GM18870 (cell line): ENCODE data around the gene RIMBP2.
"Not testable (repeated sequence)": the region's sequence is repeated elsewhere in the genome, so short reads cannot be mapped to it uniquely, and the experiment has no call there.

Source experiments
- ATAC-seq: cut with Tn5 transposase; IDR thresholded peaks from one replicate; pipeline ENCODE4 v1.9.1; 2021; ENCODE audit warnings: moderate library complexity; ENCODE audit not compliant: unreplicated experiment

The RIMBP2 gene

DNA sequence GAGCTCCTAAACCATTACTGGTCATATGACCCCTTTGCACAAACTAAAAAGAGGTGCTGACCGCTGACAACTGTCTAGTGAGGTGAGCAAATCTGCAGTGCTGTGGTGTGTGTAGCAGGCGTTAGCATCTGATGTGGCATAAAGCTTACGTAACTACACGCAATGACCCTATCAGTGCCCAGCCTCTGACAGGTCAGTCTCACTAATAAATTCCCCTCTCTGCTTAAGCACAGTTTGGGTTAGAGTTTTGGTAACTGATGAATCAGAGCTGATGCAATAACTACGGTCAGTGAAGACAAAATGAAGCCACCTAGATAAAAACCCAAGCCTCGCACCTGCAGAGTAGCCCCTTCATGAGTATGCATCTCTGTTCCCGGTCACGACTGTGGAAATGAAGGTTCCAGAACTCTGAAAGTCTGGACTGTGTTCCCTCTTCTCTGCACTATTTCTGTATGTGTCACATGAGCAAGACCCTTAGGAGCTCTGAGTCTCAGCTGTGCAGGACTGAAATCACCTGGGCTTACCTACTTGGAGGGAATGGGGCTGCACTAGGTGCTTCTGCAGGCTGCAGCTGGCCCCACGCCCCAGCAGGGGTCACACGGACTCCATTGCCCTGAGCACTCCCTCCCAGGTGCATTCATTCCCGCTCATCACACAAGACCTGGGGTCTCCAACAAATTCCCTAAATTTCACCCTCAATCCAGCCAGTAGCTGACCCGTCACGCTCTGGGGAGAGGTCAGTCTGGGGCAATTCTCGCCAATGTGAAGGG lies 54.4 kb downstream of the RIMBP2 start:
- ATAC-seq: no peak

GRCh38 chr12:130661059-130661458 lies 55.0 kb downstream of the RIMBP2 start:
- no peak for ATAC-seq

- no peak for ATAC-seq
Observed at GRCh38 chr12:130658145-130658911, 57.8 kb downstream of the RIMBP2 start.

DNA sequence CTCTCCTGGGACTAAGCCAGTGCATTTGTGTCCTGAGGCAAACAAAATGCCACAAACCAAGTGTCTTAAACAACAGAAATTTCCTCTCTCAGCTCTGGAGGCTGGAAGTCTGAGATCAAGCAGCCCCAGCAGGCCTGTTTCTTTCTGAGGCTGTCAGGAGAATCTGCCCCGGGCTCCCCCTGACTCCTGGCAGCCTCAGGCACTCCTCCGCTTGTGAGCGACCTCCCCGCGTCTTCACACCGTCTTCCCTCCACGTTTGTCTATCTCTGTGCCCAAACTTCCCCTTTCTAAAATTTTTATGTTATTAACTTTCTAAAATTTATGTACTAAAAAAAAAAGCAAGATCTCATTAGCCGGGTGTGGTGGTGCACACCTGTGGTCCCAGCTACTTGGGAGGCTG lies 59.7 kb downstream of the RIMBP2 start:
- no peak for ATAC-seq

DNA sequence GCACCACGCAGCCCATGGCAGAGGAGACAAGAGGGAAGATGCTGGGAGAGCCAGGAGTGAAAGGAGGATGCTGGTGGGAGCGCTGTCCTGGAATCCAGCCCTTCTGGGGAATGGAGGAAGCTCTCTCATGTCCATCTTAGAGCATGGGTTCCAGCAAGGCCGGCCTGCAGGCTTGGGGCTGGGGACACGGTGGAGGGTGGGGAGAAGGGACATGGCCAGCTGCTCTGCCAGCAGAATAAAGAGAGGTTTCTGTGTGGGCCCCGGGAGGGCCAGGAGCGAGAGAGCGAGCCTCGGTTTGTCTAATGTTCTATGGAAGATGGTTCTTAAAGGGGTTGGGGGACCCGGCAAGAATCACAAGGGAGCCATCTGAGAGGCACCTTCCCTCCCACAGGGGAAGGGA lies 60.2 kb downstream of the RIMBP2 start:
- no peak for ATAC-seq

GRCh38 chr12:130655010-130655409 lies 61.1 kb downstream of the RIMBP2 start:
- ATAC-seq: no peak

- ATAC-seq: no peak
Observed at GRCh38 chr12:130651188-130651959, 64.7 kb downstream of the RIMBP2 start.

- no peak for ATAC-seq
Observed at GRCh38 chr12:130650131-130650530, 66.0 kb downstream of the RIMBP2 start.

DNA sequence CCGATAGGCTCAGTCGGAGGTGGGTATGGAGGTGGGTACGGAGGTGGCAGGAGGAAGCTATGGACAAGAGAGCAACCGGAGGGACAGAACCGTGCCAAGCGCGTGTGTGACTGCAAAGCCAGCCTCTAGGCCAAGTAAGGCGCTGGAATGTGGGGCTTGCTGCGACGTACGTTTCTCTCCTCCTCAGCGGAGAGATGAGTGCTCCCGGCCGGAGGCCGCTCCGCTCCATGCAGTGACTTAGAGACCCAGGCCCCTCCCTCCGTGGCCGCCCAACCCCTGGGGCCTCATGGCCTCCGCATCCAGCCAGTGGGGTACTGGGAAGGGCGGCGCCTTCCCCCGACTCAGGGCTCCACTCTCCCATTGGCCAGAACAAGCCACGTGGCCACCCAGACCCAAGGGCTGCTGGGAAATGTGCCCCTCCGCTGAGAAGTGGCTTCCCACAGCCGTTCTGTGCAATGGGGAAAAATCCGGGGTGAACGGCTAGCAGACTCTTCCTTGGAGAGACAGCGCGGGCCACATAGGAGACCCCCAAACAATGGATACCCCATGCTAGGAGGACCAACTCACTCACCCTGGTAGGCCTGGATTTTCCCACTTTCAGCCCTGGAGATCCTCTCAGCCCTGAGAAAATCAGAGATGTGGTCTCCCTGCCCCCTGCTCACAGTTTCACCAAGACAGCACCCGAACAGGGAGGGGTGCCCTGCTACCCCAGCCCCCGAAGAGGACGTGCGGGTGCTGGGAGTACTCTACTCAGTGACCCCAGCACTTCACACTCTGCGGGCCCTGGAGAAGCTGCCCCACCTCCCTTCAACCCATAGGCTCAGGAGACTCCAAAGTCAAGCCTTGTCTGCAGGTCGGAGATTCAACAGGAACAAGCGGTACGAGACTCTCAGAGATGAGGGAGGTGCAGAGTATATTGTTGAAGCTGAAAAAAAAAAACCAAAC lies 66.7 kb downstream of the RIMBP2 start:
- ATAC-seq: no peak

- no peak for ATAC-seq
Observed at GRCh38 chr12:130647814-130648213, 68.3 kb downstream of the RIMBP2 start.

DNA sequence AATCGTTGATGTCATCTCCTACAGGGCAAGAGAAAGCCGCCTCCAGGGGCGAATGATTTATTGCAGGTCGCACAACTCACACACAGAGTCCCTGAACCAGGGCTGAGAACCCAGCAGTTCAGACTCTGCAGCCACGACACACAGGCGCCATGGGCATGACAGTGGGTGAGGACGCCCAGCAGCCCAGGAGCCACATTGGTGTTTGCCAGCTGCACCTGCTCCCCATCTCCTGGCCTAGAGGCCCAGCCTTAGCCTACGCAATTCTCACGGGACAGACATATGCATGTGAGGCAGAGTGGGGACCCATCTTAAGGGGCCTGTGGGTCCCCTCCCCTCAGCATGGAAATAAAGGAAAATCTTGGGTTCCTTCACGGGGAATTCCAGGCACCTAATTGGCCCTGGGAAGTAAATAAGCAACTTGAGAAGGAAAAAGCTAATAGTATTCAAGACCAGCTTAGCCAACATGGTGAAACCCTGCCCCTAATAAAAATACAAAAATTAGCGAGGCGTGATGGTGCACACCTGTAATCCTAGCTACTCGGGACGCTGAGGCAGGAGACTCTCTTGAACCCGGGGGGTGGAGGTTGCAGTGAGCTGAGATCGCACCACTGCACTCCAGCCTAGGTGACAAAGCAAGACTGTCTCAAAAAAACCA lies 69.3 kb downstream of the RIMBP2 start:
- ATAC-seq: no peak

GRCh38 chr12:130646191-130646590 lies 69.9 kb downstream of the RIMBP2 start:
- not testable (repeated sequence) for ATAC-seq

GRCh38 chr12:130645751-130646150 lies 70.3 kb downstream of the RIMBP2 start:
- no peak for ATAC-seq

- no peak for ATAC-seq
Observed at GRCh38 chr12:130644566-130644965, 71.5 kb downstream of the RIMBP2 start.

DNA sequence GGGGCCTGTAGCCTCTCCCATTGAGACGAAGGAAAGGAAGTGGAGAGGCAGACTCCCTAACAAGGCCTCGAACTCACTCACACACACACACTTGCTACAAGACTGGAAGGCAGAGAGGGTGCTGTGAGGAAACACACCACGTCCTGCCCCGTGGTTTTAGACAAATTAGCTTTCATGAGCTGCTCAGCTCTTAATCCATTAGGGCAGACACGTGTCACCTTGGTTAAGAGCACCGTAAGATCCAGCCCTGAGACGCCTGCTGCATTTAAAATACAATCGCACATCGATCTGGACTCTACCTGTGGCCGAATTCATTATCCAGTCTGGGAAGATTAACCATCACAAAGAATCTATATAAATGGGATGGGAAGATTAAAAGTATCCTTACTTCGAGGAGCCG lies 72.0 kb downstream of the RIMBP2 start:
- ATAC-seq: no peak

DNA sequence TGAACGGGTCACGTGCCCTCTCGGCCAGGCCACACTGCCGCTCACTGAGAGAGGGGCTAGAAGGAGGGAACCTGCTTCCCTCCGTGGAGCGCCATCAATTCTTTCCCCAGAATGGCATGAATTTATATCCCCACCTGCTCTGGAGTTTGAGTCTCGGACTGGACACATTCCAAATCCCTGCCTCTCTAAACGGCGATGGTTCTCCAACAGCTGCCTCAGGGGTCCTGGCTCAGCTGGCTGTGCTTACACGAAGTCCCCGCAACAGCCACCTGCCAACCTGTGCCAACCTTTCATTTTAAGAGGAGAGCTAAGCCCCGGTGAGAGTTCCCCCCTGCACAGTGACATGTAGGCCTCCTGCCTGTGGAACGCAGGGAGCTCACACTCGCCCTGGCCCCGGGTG lies 73.2 kb downstream of the RIMBP2 start:
- no peak for ATAC-seq

DNA sequence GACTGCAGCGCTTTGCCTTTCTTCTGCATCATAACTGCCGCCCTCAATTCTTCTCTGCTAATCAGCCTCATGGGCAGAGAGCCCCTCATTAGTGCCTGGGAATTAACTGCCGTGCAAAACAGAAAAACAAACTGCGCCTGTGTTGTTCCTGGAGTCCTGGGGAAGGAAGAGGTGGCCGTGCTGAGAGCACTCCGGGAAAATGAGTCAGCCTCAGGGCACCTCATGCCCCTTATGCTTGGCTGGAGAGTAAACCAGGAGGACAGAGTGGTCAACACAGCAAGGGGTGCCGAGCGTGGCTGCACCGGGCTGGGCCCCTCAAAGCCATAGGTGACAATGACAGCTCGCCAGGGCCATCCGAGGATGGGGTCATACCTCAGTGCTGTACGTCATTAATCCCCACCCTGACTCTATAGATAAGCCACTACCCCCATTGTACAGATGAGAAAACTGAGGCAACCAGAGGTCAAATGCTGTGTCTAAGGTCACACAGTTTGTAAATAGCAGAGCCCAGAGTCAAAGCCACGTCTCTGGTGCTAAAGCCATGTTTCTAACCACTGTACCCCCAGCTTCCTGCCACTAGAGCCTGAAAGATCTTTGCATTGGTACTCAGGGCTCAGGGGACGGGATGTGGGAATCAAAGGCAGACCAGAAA lies 74.4 kb downstream of the RIMBP2 start:
- no peak for ATAC-seq

- no peak for ATAC-seq
Observed at GRCh38 chr12:130640901-130641300, 75.2 kb downstream of the RIMBP2 start.

DNA sequence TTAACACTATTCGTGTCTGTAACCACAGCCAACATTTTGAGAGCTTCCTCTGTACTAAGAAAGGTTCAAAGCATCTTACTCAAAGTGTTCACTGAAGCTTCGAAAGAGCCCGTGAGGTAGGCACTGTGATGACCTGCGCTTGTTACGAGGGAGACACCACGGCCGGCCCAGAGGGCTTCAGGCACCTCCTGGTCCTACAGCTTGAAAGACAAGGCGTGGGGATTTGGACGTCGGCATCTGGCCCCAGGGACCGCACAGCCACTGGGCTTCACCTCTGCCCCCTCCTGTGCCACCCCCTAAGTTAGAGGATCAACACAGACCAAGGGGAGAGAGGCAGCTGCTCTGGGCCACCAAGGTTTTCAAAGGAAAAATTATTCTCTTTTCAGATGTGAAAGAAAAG lies 75.6 kb downstream of the RIMBP2 start:
- no peak for ATAC-seq
